Measurements from ENCODE around the gene SERPINE2.
"Not testable (repeated sequence)": the region's sequence is repeated elsewhere in the genome, so short reads cannot be mapped to it uniquely, and the experiment has no call there.

SERPINE2 gene

DNA sequence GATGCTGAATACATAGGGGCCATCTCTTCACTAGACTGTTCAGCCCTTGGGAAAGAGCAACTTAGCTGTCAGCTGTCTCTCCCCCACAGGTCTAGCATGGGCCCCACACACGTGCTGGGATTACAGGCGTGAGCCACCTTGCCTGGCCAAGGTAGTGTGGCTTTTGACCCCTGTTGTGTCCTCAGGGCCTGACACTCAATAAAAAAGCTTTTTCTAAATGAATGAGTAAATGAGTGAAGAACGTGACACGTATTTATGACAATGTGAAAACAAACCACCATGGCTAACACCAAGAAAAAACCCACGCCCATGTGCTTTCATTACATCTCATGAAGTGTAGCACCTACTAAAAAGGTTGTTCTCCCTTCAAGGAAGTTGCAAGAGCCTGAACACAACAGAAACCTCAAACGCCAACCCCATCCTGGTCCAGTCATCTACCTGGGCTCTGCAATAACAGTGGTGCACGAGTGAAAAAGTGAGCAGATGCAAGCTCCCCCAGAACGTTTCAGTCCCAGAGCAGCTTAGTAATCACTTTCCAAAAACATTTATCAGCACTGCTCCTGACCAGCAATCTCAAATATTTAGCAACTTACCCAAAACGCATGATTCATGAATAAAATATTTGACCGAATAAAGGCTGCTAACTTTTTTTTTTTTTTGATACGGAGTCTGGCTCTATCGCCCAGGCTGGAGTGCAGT is 97.4 kb downstream of the SERPINE2 start:
- H4K91ac ChIP-seq (ENCODE audit: low read depth, low read length, poor library complexity), result no peak overlapping the region
- H2BK5ac ChIP-seq (ENCODE audit: low read length), result no peak overlapping the region
- H3K4me1 ChIP-seq (ENCODE audit: control insufficient read depth in 2 of 2, insufficient read depth in 1 of 2, low read depth in 1 of 2, low read length in 2 of 2), result peaks cover 4 to 8% of the 10 kb centered on the region in 2 donors
- no peak overlapping the region for H3K23ac ChIP-seq (ENCODE audit: low read depth, low read length, poor library complexity)
- H3K4me3 ChIP-seq (ENCODE audit: low read length in 2 of 2), result no peak overlapping the region
- no peak overlapping the region for H2AK5ac ChIP-seq (ENCODE audit: low read depth, low read length)
- no peak overlapping the region for H3K4ac ChIP-seq (ENCODE audit: low read length)
- H2BK15ac ChIP-seq (ENCODE audit: low read length), result no peak overlapping the region
- no peaks in the 10 kb centered on the region for H3K9me3 ChIP-seq (replicated peaks in 1 of 2; ENCODE audit: control insufficient read depth in 2 of 2, insufficient read depth in 1 of 2, low read depth in 1 of 2, low read length in 2 of 2)
- H3K18ac ChIP-seq (ENCODE audit: low read length), result no peak overlapping the region
- H2BK120ac ChIP-seq (ENCODE audit: low read depth, low read length), result no peak overlapping the region
- H3K9ac ChIP-seq (ENCODE audit: low read depth, low read length, poor library complexity), result no peak overlapping the region
- no peak overlapping the region for H4K8ac ChIP-seq (ENCODE audit: low read depth, low read length)
- no peak overlapping the region for H3K27ac ChIP-seq (replicated peaks; ENCODE audit: low read length)
- H3K36me3 ChIP-seq (replicated peaks in 1 of 2; ENCODE audit: control insufficient read depth in 2 of 2, insufficient read depth in 2 of 2, low read length in 2 of 2), result peaks cover 0 to 6% of the 10 kb centered on the region in 2 donors
- H3K14ac ChIP-seq (ENCODE audit: low read length), result no peak overlapping the region
- H3K79me1 ChIP-seq (ENCODE audit: low read depth, low read length), result peaks cover 7% of the 10 kb centered on the region
- no peaks in the 10 kb centered on the region for H3K27me3 ChIP-seq (ENCODE audit: control insufficient read depth in 3 of 3, insufficient read depth in 3 of 3, low read depth in 1 of 3, low read length in 3 of 3)
- no CpG with 5 or more reads among the region's 12 CpGs for WGBS, 2 donors (ENCODE audit: extremely low coverage in 2 of 2, insufficient read length in 2 of 2, insufficient replicate concordance in 1 of 2)
- H3K4me2 ChIP-seq (ENCODE audit: insufficient read depth, low read length, poor library complexity, severe bottlenecking), result no peak overlapping the region
- H2BK12ac ChIP-seq (ENCODE audit: low read length), result no peak overlapping the region
- H2AFZ ChIP-seq (ENCODE audit: low read length), result no peak overlapping the region
- DNase-seq (ENCODE audit: low spot score), result no peak

DNA sequence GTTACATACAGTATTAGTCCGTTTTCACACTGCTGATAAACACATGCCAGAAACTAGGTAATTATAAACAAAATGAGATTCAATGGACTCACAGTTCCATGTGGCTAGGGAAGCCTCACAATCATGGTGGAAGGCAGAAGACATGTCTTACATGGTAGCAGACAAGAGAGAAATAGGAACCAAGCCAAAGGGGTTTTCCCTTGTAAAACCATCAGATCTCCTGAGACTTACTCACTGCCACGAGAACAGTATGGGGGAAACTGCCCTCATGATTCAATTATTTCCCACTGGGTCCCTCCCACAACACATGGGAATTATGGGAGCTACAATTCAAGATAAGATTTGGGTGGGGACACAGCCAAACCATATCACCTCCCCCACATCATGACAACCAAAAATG is 99.6 kb downstream of the SERPINE2 start:
- not testable (repeated sequence) for H2BK5ac ChIP-seq (ENCODE audit: low read length); H3K4me1 ChIP-seq (ENCODE audit: control insufficient read depth in 2 of 2, insufficient read depth in 1 of 2, low read depth in 1 of 2, low read length in 2 of 2); H3K36me3 ChIP-seq (replicated peaks in 1 of 2; ENCODE audit: control insufficient read depth in 2 of 2, insufficient read depth in 2 of 2, low read length in 2 of 2); DNase-seq (ENCODE audit: low spot score); H3K23ac ChIP-seq (ENCODE audit: low read depth, low read length, poor library complexity); H3K79me1 ChIP-seq (ENCODE audit: low read depth, low read length); H2BK120ac ChIP-seq (ENCODE audit: low read depth, low read length); H2BK12ac ChIP-seq (ENCODE audit: low read length); H3K27me3 ChIP-seq (ENCODE audit: control insufficient read depth in 3 of 3, insufficient read depth in 3 of 3, low read depth in 1 of 3, low read length in 3 of 3); H3K14ac ChIP-seq (ENCODE audit: low read length); H2AFZ ChIP-seq (ENCODE audit: low read length); H3K9me3 ChIP-seq (replicated peaks in 1 of 2; ENCODE audit: control insufficient read depth in 2 of 2, insufficient read depth in 1 of 2, low read depth in 1 of 2, low read length in 2 of 2); H3K4me2 ChIP-seq (ENCODE audit: insufficient read depth, low read length, poor library complexity, severe bottlenecking); H4K8ac ChIP-seq (ENCODE audit: low read depth, low read length); H4K91ac ChIP-seq (ENCODE audit: low read depth, low read length, poor library complexity); H2BK15ac ChIP-seq (ENCODE audit: low read length); H3K18ac ChIP-seq (ENCODE audit: low read length); H3K9ac ChIP-seq (ENCODE audit: low read depth, low read length, poor library complexity); H3K4ac ChIP-seq (ENCODE audit: low read length); H3K4me3 ChIP-seq (ENCODE audit: low read length in 2 of 2); H2AK5ac ChIP-seq (ENCODE audit: low read depth, low read length); H3K27ac ChIP-seq (replicated peaks; ENCODE audit: low read length)
- no CpG with 5 or more reads among the region's 2 CpGs for WGBS, 2 donors (ENCODE audit: extremely low coverage in 2 of 2, insufficient read length in 2 of 2, insufficient replicate concordance in 1 of 2)

DNA sequence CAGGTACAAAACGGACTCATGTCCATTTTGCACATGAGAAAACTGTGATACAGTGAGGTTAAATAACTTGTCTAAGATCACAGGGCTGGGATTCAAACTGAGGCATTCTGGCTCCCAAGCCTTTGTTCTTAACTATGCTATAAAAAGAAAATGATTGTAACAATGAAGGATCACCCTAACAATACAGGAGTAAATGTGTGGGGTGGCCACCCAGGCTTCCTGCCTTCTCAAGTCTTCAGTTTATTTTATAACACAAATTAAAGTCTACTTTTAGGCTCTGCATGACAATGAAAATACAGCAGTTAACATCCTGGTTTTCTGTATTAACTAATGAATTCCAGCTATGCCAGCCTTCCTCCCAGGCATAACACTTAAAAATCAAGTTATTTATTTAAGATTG is 101.6 kb downstream of the SERPINE2 start:
- H3K9ac ChIP-seq (ENCODE audit: low read depth, low read length, poor library complexity), result no peak overlapping the region
- no peak overlapping the region for H3K18ac ChIP-seq (ENCODE audit: low read length)
- no peak overlapping the region for H3K4me3 ChIP-seq (ENCODE audit: low read length in 2 of 2)
- DNase-seq (ENCODE audit: low spot score), result no peak
- no peak overlapping the region for H2AK5ac ChIP-seq (ENCODE audit: low read depth, low read length)
- peaks cover 0 to 3% of the 10 kb centered on the region in 2 donors for H3K4me1 ChIP-seq (ENCODE audit: control insufficient read depth in 2 of 2, insufficient read depth in 1 of 2, low read depth in 1 of 2, low read length in 2 of 2)
- H2BK12ac ChIP-seq (ENCODE audit: low read length), result no peak overlapping the region
- H3K4ac ChIP-seq (ENCODE audit: low read length), result no peak overlapping the region
- H3K14ac ChIP-seq (ENCODE audit: low read length), result no peak overlapping the region
- no peak overlapping the region for H3K23ac ChIP-seq (ENCODE audit: low read depth, low read length, poor library complexity)
- no peaks in the 10 kb centered on the region for H3K27me3 ChIP-seq (ENCODE audit: control insufficient read depth in 3 of 3, insufficient read depth in 3 of 3, low read depth in 1 of 3, low read length in 3 of 3)
- H3K36me3 ChIP-seq (replicated peaks in 1 of 2; ENCODE audit: control insufficient read depth in 2 of 2, insufficient read depth in 2 of 2, low read length in 2 of 2), result peaks cover 0 to 6% of the 10 kb centered on the region in 2 donors
- no peak overlapping the region for H4K91ac ChIP-seq (ENCODE audit: low read depth, low read length, poor library complexity)
- no peak overlapping the region for H4K8ac ChIP-seq (ENCODE audit: low read depth, low read length)
- H2BK15ac ChIP-seq (ENCODE audit: low read length), result no peak overlapping the region
- H3K4me2 ChIP-seq (ENCODE audit: insufficient read depth, low read length, poor library complexity, severe bottlenecking), result no peak overlapping the region
- H3K9me3 ChIP-seq (replicated peaks in 1 of 2; ENCODE audit: control insufficient read depth in 2 of 2, insufficient read depth in 1 of 2, low read depth in 1 of 2, low read length in 2 of 2), result no peaks in the 10 kb centered on the region
- H3K79me1 ChIP-seq (ENCODE audit: low read depth, low read length), result peaks cover 2% of the 10 kb centered on the region
- no peak overlapping the region for H2AFZ ChIP-seq (ENCODE audit: low read length)
- WGBS, 2 donors (ENCODE audit: extremely low coverage in 2 of 2, insufficient read length in 2 of 2, insufficient replicate concordance in 1 of 2), result no CpG with 5 or more reads among the region's 1 CpG
- no peak overlapping the region for H2BK120ac ChIP-seq (ENCODE audit: low read depth, low read length)
- H2BK5ac ChIP-seq (ENCODE audit: low read length), result no peak overlapping the region
- no peak overlapping the region for H3K27ac ChIP-seq (replicated peaks; ENCODE audit: low read length)

DNA sequence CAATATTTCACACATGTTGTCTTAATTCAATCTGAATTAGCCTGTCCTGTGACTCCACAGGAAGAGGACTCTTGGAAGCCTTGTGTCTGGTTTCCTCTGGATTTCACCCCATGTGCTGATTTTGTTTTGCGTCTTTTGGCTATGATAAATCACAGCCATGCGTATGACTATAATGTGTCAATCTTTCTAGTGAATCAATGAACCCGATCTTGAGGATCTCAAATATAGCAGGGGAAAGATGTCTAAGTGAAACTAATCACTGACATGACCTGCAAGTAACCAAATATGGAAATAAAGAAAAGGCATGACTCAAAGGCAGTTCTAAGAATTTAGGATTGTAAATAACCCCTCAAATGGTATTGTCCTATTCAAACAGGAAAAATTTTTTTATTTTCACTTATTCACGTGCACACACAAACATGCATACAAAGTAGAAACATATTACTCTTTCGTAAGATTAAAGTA is 102.2 kb downstream of the SERPINE2 start:
- H3K4ac ChIP-seq (ENCODE audit: low read length), result no peak overlapping the region
- peaks cover 0 to 5% of the 10 kb centered on the region in 2 donors for H3K36me3 ChIP-seq (replicated peaks in 1 of 2; ENCODE audit: control insufficient read depth in 2 of 2, insufficient read depth in 2 of 2, low read length in 2 of 2)
- H3K9ac ChIP-seq (ENCODE audit: low read depth, low read length, poor library complexity), result no peak overlapping the region
- H2AK5ac ChIP-seq (ENCODE audit: low read depth, low read length), result no peak overlapping the region
- no peak overlapping the region for H3K18ac ChIP-seq (ENCODE audit: low read length)
- no peak overlapping the region for H3K23ac ChIP-seq (ENCODE audit: low read depth, low read length, poor library complexity)
- no peak overlapping the region for H3K14ac ChIP-seq (ENCODE audit: low read length)
- no peaks in the 10 kb centered on the region for H3K9me3 ChIP-seq (replicated peaks in 1 of 2; ENCODE audit: control insufficient read depth in 2 of 2, insufficient read depth in 1 of 2, low read depth in 1 of 2, low read length in 2 of 2)
- no peak overlapping the region for H3K4me3 ChIP-seq (ENCODE audit: low read length in 2 of 2)
- WGBS, 2 donors (ENCODE audit: extremely low coverage in 2 of 2, insufficient read length in 2 of 2, insufficient replicate concordance in 1 of 2), result no CpG with 5 or more reads among the region's 5 CpGs
- no peak overlapping the region for H4K91ac ChIP-seq (ENCODE audit: low read depth, low read length, poor library complexity)
- H2BK120ac ChIP-seq (ENCODE audit: low read depth, low read length), result no peak overlapping the region
- no peaks in the 10 kb centered on the region for H3K27me3 ChIP-seq (ENCODE audit: control insufficient read depth in 3 of 3, insufficient read depth in 3 of 3, low read depth in 1 of 3, low read length in 3 of 3)
- H4K8ac ChIP-seq (ENCODE audit: low read depth, low read length), result no peak overlapping the region
- H3K4me2 ChIP-seq (ENCODE audit: insufficient read depth, low read length, poor library complexity, severe bottlenecking), result no peak overlapping the region
- H2BK5ac ChIP-seq (ENCODE audit: low read length), result no peak overlapping the region
- no peak overlapping the region for H2AFZ ChIP-seq (ENCODE audit: low read length)
- no peak overlapping the region for H3K27ac ChIP-seq (replicated peaks; ENCODE audit: low read length)
- DNase-seq (ENCODE audit: low spot score), result no peak
- H3K4me1 ChIP-seq (ENCODE audit: control insufficient read depth in 2 of 2, insufficient read depth in 1 of 2, low read depth in 1 of 2, low read length in 2 of 2), result peaks cover 0 to 3% of the 10 kb centered on the region in 2 donors
- no peak overlapping the region for H2BK15ac ChIP-seq (ENCODE audit: low read length)
- H3K79me1 ChIP-seq (ENCODE audit: low read depth, low read length), result peaks cover 2% of the 10 kb centered on the region
- H2BK12ac ChIP-seq (ENCODE audit: low read length), result no peak overlapping the region
